Stimulated activated CD4-positive, alpha-beta T cell treated with anti-CD3 and anti-CD28 coated beads, Interleukin-2, amount 100 ng/mL, for 4 hours (primary cell): ENCODE results near the gene RIC8B.

Source experiments
- DNase-seq: peaks from one replicate; pipeline ENCODE4 v3.0.0-alpha.2; 2020; ENCODE audit warnings: low read depth

RIC8B gene

GRCh38 chr12:106868982-106869700 lies 94.7 kb downstream of the RIC8B start:
- no peak for DNase-seq

- DNase-seq: no peak
These were observed 95.6 kb downstream of the RIC8B start for GRCh38 chr12:106870116-106870515.

GRCh38 chr12:106871477-106871876 lies 97.0 kb downstream of the RIC8B start:
- no peak for DNase-seq

- no peak for DNase-seq
These were observed 99.5 kb downstream of the RIC8B start for GRCh38 chr12:106873983-106874382.

- DNase-seq: no peak
These were observed 104.3 kb downstream of the RIC8B start for GRCh38 chr12:106878804-106879203.

- DNase-seq: no peak
These were observed 105.1 kb downstream of the RIC8B start for GRCh38 chr12:106879612-106880011.

GRCh38 chr12:106883426-106883825 lies 108.9 kb downstream of the RIC8B start:
- no peak for DNase-seq

- no peak for DNase-seq
These were observed 110.5 kb downstream of the RIC8B start for GRCh38 chr12:106885026-106885425.

GRCh38 chr12:106885541-106886249 lies 111.2 kb downstream of the RIC8B start:
- no peak for DNase-seq

GRCh38 chr12:106886932-106887331 lies 112.5 kb downstream of the RIC8B start:
- DNase-seq: no peak

- DNase-seq: no peak
These were observed 114.0 kb downstream of the RIC8B start for GRCh38 chr12:106888348-106888970.

GRCh38 chr12:106889326-106889725 lies 114.8 kb downstream of the RIC8B start:
- no peak for DNase-seq

- DNase-seq: no peak
These were observed 115.6 kb downstream of the RIC8B start for GRCh38 chr12:106889950-106890626.

GRCh38 chr12:106892075-106892474 lies 117.6 kb downstream of the RIC8B start:
- DNase-seq: no peak

GRCh38 chr12:106893451-106893850 lies 119.0 kb downstream of the RIC8B start:
- DNase-seq: no peak

GRCh38 chr12:106894774-106895173 lies 120.3 kb downstream of the RIC8B start:
- DNase-seq: no peak

GRCh38 chr12:106896603-106897002 lies 122.1 kb downstream of the RIC8B start:
- DNase-seq: no peak

- no peak for DNase-seq
These were observed 122.6 kb downstream of the RIC8B start for GRCh38 chr12:106897082-106897481.

- no peak for DNase-seq
These were observed 123.8 kb downstream of the RIC8B start for GRCh38 chr12:106897981-106898901.

GRCh38 chr12:106900554-106900953 lies 126.1 kb downstream of the RIC8B start:
- DNase-seq: no peak

- DNase-seq: no peak
These were observed 126.8 kb downstream of the RIC8B start for GRCh38 chr12:106901276-106901675.

GRCh38 chr12:106902053-106902452 lies 127.6 kb downstream of the RIC8B start:
- DNase-seq: no peak
